ENCODE data around the gene HESX1.

The HESX1 gene

DNA sequence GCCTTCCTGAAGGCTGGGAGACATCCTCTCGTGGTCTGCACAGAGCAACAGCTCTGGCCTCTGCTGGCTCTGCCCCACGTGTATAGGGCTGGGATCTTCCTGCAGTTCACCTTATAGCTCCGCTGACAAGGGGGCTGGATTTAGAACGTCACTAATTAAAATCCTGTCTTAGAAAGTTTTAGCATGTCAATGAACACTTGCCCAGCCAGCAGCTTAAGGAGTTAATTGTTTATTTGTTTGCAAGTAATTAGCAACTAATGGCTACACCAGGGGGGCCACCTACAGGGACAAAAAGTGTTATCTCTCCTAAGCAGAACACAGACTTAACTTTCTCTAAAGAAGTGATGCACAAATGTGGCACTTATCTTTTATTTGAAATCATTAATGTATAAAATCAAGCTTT is at the start of gene HESX1:
TSS of gene HESX1 (minus strand) at position 84 of the 403 bp plus-strand sequence. CDS start at position 24, 60 bp downstream.
- DNase-seq, result no peak

DNA sequence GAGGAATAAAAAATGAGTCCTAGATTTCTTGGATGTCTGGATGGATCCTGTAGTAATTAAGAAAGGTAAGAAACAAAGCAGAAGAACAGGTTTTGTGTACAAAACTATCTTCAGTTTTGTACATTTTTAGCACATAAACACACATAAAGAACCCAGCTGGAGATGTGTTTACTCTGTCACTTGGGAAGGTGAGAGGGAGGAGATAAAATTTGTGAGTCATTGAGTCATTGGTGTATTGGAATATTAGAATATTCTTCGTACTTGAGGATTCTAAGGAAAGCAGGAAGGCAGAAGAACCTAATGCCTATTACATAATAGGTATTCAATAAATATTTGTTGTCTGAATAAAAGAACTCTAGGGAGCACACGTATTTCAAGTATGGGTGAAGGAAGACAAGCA is 45.2 kb upstream of the HESX1 start:
- DNase-seq, result no peak

DNA sequence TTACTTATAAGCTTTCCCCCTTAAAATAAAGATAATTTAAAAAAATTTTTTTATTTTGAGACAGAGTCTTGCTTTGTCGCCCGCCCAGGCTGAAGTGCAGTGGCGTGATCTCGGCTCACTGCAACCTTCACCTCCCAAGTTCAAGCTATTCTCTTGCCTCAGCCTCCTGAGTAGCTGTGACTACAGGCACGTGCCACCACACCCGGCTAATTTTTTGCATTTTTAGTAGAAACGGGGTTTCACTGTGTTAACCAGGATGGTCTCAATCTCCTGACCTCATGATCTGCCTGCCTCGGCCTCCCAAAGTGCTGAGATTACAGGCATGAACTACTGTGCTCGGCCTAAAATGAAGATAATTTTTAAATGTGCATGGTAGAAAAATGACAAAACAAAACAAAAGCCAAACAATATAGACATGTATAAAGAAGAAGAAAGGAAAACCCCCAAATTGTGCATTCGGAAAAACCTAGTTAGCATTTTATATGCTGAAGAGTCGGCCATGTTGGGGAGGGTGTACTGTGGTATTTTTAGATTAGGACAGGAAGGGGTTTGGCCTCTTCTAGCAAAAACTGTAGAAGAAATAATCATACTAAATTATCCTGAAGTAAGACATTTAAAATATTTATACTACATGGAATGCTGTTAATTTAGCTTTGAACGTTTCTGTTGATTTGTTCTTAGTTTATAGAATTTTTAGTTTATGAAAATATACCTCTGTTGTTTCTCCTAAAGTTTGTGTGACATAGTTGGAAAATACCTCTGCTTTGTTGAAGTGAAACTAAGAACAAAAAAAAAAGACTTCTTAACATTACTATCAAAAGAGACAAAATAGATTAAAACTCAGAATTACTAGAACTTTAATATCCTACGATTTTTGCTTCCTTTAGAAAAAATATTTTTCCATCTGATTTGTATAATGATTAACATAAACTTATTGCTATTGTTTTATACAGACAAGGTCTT is 35.1 kb upstream of the HESX1 start:
- no peak for DNase-seq

DNA sequence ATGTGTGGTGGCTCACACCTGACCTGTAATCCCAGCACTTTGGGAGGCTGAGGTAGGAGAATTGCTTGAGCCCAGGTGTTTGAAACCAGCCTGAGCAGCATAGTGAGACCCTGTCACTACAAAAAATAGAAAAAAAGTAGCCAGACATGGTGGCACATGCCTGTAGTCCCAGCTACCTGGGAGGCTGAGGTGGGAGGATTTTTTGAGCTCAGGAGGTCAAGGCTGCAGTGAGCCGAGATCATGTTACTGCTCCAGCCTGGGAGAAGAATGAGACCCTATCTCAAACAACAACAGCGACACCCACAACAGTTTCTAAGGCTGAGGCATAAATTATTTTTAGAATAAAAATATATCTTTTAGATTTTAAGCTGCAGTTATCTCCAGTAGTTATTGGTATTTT is 34.0 kb upstream of the HESX1 start:
- DNase-seq, result no peak

DNA sequence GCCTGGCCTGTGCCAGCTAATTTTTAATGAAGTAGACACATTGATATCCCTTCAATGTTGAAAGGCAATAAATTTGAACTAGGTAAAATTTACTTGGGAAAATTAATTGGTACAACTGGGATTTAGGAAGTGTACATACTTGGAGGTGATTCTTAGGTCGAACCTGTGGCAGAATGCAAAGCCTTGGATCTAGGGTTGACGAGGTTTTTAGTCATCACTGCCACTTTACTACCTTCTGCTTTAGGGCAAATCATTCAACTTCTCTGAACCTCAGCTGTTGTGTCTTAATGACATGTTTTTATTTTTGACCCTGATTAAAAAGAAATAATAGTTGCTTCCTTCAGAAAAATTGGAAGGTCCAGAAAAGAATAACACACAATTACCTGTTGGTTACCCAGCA is 30.2 kb upstream of the HESX1 start:
- DNase-seq, result no peak

DNA sequence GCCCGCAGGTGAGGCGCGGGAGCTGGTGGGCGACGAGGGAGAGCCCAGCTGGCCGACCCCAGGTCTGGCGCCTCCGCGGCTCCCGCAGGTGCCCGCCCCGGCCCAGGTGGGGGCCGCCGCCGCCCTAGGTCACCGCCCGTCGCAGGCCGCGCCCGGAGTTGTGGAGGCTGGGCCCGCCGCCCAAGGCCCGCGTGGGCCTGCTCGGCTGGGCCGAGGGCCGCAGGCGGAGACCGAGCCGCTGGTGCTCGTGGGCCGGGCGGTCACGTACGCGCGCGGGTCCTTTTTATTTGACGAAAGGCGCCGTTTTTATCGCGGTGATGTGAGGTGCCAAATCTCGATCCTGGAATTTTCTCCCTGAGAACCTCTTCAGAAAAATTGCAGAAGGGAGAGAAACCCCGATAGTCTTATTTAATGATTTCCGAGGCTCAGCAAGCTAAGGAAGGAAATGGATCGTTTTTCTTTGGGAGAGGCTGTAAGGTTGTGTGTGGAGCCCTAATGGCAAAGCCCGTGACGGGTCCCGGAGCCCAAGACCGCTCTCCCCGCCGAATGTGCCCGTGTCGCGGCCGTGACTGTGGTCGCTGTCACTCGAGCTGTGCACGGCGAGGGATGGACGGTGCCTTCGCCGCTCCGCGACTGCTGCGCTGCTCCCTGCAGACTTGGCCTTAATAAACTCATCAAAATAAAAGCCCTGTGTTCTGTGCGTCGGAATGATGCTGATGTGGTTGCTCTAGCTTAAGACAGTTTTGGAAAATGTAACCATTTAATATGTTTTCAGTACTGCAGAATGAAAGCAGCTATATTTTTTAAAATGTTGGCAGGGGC is 28.4 kb upstream of the HESX1 start:
- peak; percentile 52 for DNase-seq

DNA sequence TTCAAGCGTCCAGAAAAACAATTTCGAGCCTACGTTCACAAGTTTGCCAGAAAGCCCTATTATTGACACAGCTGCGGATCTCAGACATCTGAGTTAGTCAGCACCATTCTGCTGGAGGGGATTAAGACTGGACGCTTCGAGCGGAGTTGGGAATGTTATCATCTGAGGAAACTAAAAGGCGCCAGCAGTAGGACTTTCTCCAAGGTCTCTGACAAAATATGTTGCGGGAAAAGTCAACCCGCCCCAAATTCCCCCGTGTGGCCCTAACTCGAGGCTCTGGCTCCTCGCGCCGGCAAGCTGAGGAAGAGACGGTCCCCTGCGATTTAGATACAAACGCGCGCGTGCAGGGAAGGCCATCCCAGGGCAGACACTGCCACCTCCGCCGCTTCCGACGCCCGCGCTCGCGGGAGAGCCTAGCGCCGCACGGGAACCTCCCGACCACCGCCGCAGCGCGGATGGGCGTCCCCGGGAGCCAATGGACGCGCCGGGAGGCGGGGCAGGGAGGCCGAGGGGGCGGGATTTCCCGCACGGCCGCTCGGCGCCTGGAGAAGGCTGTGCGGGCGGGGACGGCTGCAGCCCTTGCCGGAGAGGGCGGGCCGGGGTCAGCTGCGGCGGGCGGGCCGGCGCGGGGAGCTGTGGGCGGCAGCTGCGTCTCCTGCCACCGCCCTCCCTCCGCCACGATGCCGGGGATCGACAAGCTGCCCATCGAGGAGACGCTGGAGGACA is 27.6 kb upstream of the HESX1 start, which contains the start of gene APPL1:
TSS of gene APPL1 (plus strand) at position 526 of the 726 bp plus-strand sequence. CDS start at position 681, 155 bp downstream.
- DNase-seq, result peak; percentile 92

DNA sequence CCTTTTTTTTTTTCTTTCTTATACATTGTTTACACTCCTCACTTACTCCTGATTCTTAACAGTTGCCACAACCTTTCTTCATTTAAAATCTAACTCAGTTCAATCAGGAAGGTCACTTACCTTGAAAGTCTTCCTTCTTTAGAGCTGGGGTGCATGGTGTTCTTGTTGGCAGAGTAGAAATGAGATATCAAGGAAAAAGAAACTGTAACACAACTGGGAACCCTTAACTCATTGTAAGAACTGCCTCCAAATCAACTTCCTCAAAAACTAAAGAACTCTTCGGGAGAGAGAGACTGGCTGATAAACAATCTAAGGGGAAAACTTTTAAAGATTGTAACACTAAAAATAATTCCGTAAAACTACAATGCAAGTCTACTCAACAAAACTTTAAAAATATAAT is 26.4 kb upstream of the HESX1 start:
- DNase-seq, result no peak

DNA sequence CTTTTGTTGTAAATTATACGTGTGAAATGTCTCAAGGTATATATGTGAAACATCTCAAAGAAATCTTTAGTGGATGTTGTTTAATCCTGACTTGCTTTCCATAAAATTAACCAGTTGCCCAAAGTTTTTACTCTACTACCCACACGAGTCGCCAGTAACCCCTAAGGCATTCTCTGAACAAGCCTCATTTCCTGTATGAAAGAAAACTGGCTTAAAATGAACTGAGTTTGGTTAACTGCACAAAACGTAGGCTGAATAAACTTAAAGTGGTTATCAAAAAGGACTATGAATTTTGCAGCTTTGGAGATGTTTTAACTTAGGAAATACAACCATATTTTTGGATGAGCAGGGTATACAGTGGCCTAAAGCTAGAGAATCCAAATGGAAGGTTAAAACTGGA is 25.1 kb upstream of the HESX1 start:
- no peak for DNase-seq

DNA sequence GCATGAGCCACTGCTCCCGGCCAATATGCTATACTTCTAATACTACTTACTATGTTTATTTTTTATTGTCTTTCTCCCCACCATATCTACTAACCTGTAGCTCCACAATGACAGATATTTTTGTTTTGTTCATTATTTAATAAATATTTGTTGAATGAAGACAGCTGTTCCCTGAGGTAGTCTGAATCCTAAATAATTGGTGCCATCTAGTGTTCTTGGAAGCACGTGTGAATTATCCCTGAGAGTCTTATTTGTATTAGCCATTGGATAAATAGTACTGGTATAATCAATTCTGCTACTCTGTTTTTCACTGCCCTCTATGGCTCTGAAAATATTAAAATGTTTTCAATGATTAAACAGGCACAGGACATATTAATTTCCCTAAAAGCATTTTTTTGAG is 22.1 kb upstream of the HESX1 start:
- no peak for DNase-seq

DNA sequence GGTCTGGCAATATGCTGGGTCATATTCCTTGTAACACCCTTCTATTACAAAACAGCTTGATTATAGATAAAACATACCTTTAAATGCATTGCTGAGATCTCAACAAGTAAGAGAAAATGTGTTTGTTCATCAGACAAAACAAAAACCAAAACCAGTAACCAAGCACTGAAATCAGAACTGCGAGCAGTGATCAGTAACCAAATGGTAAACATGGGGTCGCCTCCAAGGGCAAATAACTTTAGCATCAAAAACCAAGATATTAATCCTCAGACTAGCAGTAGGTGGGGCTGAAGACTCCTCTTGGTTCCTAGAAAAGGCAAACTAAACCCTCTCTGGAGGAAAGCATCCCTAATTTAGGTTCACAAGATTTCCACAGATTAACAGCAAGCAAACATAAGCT is 6.6 kb upstream of the HESX1 start:
- no peak for DNase-seq

DNA sequence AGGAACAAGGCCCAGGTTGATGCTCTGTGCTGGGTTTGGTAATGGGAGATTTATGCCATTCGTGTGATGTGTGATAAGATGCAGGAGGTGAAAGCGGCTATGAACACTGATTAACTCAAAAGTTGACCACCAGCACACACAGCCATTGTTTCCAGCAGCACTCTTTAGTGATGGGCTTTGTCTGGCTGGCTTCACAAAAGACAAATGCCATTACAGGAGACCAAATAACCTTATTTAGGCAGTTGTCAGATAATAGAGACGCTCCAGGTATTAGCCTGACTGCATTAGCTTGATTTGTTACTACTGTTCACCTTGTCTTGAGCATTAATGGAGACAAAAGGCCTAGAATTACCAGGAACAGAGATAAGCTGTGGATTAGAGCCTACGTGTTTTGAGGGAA is 5.1 kb downstream of the HESX1 start:
- DNase-seq, result no peak

DNA sequence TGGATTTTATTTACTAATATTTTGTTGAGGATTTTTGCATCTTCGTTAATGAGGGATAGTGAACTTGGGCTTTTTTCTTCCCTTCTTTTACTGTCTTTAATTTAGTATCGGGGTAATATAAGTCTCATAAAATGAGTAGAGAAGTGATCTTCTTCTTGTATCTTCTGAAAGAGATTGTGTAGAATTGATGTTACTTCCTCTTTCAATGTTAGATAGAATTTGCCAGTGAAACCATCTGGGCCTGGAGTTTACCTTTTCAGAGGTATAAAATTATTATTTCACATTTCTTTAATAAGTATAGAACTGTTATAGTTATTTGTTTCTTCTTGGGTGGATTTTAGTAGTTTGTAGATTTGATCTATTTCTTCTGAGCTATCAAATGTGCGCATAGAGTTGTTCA is 7.8 kb downstream of the HESX1 start:
- DNase-seq, result no peak

DNA sequence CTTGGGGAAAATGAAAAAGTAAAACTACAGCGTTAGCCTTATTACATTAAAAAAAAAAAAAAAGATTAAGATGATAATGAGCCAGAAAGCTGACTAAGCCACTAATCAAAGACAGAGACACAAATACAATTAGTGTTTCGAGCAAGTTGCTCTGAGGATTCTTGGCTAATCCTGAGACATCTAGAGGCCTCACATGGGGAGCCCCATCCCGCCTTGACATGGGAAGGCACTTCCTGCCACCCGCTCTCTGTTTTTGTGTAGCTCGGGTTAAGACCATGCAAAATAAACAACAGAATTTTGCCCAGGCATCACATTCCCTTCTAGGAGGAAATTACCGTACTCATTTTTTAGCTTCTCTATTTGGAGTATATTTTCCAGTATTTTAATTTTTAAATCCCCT is 15.3 kb downstream of the HESX1 start:
- DNase-seq, result no peak

DNA sequence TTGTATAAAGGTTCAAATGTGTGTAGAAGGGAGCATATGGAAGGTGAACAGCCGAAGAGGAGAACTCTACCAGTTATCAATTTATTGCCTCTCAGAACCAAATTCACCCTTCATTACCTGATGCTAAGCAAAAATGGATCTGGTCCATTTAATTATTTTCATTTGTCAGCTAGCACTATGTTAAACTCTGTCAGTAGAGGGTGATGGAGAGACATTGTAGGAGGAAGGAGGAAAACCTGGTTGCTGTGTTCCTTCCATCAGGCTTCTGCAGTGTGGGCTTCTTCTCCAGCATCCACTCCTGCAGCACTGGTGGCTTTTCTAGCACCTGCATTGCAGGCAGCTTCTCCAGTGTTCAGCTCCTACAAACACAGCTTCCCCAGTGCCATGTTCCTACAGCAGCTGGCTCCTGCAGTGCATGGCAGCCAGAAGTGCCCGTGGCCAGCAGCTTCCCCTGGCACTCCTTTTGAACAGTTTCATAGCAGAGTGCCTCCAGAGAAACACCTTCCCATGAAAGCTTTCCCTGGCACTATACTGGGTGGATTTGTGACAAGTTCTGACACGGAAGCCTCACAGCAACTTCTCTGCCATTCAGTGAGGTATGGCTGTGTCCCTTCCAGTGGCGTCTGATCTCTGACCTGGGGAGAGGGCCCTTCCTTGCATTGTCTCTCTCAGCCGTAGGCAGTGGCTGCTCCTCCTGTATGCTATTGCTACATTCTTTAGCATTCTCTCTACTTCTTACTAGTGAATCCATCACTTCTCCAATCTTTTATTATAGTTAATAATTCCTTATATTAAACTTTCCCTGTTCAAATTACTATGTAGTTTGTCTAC is 20.0 kb downstream of the HESX1 start:
- no peak for DNase-seq

DNA sequence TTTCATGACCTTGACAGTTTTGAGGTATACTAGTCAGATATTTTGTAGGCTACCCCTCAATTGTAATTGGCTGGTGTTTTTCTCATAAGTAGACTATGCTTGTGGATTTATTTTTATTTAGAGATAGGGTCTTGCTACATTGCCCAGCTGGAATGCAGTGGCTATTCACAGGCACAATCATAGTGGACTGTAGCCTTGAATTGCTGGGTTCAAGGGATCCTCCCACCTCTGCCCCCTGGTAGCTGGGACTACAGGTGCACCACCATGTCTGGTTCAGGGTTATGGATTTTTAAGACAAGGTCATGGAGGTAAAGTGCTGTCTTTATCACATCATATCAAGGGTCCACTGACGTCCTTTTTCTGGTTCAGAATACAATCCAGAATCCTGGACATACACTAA is 23.7 kb downstream of the HESX1 start:
- DNase-seq, result no peak

DNA sequence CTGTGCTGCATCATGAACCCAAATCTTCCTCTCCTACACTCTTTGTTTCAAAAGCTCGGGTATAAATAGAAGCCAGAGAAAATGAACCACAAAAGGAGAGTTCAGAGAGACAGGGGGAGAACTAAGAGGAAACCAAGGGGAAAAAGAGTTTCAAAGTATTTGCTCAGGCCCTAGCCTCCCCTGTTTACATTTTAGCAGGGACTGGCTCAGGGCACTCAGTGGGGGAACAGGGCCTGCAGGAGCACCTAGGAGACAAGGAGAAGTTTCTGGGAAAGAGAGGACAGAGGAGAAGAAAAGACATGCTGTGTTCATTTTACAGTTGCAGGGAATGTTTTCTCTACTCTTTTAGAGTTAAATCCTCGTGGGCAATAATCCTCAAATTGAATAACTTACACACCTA is 26.1 kb downstream of the HESX1 start:
- no peak for DNase-seq

DNA sequence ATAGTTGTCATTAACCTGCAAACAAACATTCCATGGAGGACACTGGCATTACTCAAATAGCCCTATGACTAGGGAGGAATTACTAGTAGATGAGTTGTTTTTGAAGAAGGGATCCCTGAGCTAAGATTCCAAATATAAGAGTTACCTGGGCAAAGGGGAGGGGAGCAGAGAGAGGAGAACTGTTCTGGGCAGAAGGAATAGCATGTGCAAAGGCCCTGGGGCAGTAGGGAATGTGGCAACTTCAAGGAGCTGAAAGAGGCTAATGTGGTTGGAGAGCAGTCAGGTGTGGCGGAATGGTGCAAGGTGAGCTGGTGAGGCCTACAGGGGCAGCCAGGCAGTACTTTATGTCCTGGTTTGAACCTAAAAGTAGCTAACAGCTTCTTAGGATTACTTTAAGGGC is 28.8 kb downstream of the HESX1 start:
- no peak for DNase-seq

DNA sequence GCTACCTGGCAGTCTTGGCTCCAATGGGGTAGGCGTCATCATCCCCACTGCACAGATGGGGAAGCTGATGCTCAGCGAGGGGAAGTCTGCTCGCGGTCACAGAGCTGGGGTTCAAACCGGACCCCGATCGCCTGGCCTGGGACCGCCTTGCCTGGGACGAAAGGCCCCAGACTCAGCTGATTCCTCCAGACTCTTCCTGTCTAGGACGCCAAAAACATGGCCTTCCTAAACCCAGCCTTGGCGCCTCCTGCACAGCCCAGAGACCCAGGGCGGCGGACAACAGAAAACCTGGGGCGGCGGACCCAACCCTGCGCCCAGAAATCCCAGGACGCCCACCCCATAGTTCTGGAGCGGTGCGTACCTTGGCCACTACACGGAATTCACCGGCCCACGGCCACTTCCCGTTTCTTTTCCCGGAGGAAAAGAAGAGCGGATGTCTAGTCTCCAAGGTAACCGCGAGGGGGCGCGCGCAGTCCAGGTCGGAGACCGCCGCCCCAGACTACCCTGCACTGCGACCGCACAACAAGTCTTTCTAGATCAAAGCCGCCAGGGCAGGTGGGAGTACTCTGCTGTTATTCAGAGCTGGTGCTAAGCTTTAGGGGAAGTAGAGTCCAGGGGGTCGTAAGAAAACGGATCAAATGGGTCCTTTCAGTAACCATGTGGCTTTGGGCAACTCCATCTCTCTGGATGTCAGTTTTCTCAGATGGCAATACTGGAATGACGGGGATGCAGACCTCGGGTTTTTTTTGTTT is 29.7 kb downstream of the HESX1 start:
- DNase-seq, result peak; percentile 69

DNA sequence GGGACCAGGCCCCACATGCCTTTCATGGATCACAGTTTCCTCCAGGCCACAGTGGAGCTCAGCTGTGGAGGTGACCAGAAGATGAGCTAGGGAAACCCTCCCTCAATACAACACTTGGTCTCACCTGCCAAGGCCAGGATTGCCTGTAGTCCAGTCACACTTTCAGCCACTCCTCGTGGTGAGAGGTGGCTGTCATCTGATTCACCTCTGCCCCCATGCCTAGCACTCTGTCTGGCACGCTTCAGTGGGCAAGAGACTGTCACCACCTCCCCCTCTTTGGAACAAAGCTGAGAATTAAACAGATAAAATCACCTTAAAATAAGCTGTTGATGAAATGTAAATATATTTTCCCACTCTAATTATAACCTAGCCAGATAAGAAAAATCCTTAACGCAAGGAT is 30.7 kb downstream of the HESX1 start:
- DNase-seq, result no peak

DNA sequence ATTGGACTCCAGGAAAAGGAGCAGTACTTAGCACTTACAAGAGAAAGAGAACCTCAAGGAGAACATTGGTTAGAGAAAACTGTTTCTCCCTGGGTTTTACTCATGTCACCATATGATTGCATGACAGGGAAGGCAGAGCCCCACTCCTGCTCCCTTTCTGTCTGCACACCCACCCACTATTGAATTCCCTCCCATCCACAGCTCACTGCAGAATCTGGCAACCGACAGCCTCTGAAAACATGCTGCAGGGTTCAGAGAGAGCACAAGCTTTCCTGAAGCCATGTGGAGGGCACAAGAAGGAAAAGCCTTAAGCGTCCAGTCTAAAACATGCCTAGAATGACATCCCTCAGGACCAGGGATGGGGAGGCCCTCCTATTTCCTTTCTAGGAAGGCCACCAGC is 31.6 kb downstream of the HESX1 start:
- no peak for DNase-seq

DNA sequence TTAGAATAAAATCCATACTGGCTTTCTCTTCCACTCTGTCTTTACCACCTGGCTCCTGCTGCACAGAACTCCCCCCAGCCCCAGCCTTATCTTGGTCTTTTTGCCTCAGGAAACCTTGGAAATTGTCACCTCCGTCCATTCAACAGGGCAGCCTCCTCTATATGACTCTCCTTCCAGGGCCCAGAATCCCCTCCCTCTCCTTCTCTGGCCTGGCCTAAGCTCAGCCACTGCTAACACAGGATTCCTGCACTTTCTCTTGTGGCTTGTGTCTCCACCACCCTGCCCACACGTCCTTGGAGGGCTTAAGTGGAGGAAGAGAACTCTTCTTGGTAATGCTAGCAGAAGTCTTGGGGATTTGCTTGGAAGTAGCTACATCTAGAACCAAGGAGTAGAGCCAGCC is 33.1 kb downstream of the HESX1 start:
- no peak for DNase-seq

Measured in activated CD4-positive, CD25-positive, alpha-beta regulatory T cell treated with anti-CD3 and anti-CD28 coated beads, Interleukin-2, amount 50 U/mL, for 72 hours (primary cell).